GM23338 (cell line): Measurements from ENCODE around the gene KRTAP10-9. TPM values are rescaled to one million over a fixed set of nuclear protein-coding genes. Genes with fewer than 3 reads are reported as not detected.

ENCODE experiments used
- ATAC-seq: fragments of 200-7000 bp; cut with Tn5 transposase; 3 replicates; pipeline ENCODE4 v1.9.1; 2020
- DNase-seq: peaks from one replicate; pipeline ENCODE4 v3.0.0-alpha.2; 2015; ENCODE audit warnings: low spot score
- H2AFZ ChIP-seq: fragments of 200-600 bp; sonication (generic); 2 replicates; pipeline ENCODE4 v1.8.0; 2016; ENCODE audit warnings: antibody characterized with exemption, mild to moderate bottlenecking, moderate library complexity
- H3F3A ChIP-seq: fragments of 200-600 bp; sonication (generic); replicated peaks from 2 replicates; pipeline ENCODE4 v1.8.0; 2017; ENCODE audit warnings: antibody characterized with exemption, mixed run types, low read depth
- H3K27ac ChIP-seq: fragments of 200-600 bp; sonication (generic); 2 replicates; pipeline ENCODE4 v1.6.1; 2016; ENCODE audit warnings: low read depth
- H3K27me3 ChIP-seq: fragments of 200-600 bp; sonication (generic); 2 replicates; pipeline ENCODE4 v1.8.0; 2016; ENCODE audit warnings: mild to moderate bottlenecking, mixed run types, moderate library complexity; ENCODE audit not compliant: insufficient read depth
- H3K36me3 ChIP-seq: fragments of 200-600 bp; sonication (generic); 2 replicates; pipeline ENCODE4 v1.8.0; 2016; ENCODE audit warnings: mild to moderate bottlenecking; ENCODE audit not compliant: insufficient read depth
- H3K4me1 ChIP-seq: fragments of 200-600 bp; sonication (generic); 2 replicates; pipeline ENCODE4 v1.8.0; 2016; ENCODE audit warnings: mild to moderate bottlenecking, moderate library complexity; ENCODE audit not compliant: insufficient read depth
- H3K4me2 ChIP-seq: fragments of 200-600 bp; sonication (generic); 2 replicates; pipeline ENCODE4 v1.7.1; 2017; ENCODE audit warnings: mixed run types
- H3K4me3 ChIP-seq: fragments of 200-600 bp; sonication (generic); 2 replicates; pipeline ENCODE4 v1.6.1; 2016; ENCODE audit warnings: mixed run types
- H3K79me2 ChIP-seq: fragments of 200-600 bp; sonication (generic); replicated peaks from 2 replicates; pipeline ENCODE4 v1.8.0; 2017; ENCODE audit warnings: mild to moderate bottlenecking; ENCODE audit not compliant: insufficient read depth
- H3K9me2 ChIP-seq: fragments of 200-600 bp; sonication (generic); 2 replicates; pipeline ENCODE4 v1.8.0; 2017; ENCODE audit not compliant: insufficient read depth
- H4K20me1 ChIP-seq: fragments of 200-600 bp; sonication (generic); replicated peaks from 2 replicates; pipeline ENCODE4 v1.8.0; 2017; ENCODE audit warnings: mild to moderate bottlenecking; ENCODE audit not compliant: insufficient read depth
- H3K27ac Mint-ChIP-seq: 2 replicates; pipeline ENCODE4 v1.8.0; 2020; ENCODE audit warnings: inconsistent platforms, mild to moderate bottlenecking, moderate library complexity, mixed read lengths
- H3K27me3 Mint-ChIP-seq: 3 replicates; pipeline ENCODE4 v1.8.0; 2022; ENCODE audit warnings: low read depth, mild to moderate bottlenecking, moderate library complexity, mixed read lengths, inconsistent platforms; ENCODE audit not compliant: insufficient read depth, poor library complexity
- H3K36me3 Mint-ChIP-seq: 3 replicates; pipeline ENCODE4 v1.8.0; 2021; ENCODE audit warnings: low read depth, mild to moderate bottlenecking, inconsistent platforms, moderate library complexity, mixed read lengths
- H3K4me1 Mint-ChIP-seq: 3 replicates; pipeline ENCODE4 v1.8.0; 2020; ENCODE audit warnings: mild to moderate bottlenecking, inconsistent platforms, mixed read lengths
- H3K4me3 Mint-ChIP-seq: 3 replicates; pipeline ENCODE4 v1.8.0; 2021; ENCODE audit warnings: moderate library complexity, mild to moderate bottlenecking, inconsistent platforms, mixed read lengths
- H3K9me3 Mint-ChIP-seq: 3 replicates; pipeline ENCODE4 v1.8.0; 2020; ENCODE audit warnings: moderate library complexity, mild to moderate bottlenecking, inconsistent platforms, mixed read lengths
- CREB1 ChIP-seq: fragments of 250-450 bp; sonication (Bioruptor Pico); IDR thresholded peaks from 2 replicates; pipeline ENCODE4 v1.5.0; 2020; ENCODE audit warnings: low read depth, mild to moderate bottlenecking, moderate library complexity
- ETS1 ChIP-seq: IDR thresholded peaks from 2 replicates; pipeline ENCODE4 v1.6.1; 2016; ENCODE audit warnings: antibody characterized with exemption
- EZH2 ChIP-seq: fragments of 200-600 bp; sonication (generic); IDR thresholded peaks from one replicate; pipeline ENCODE4 v1.8.0; 2017; ENCODE audit warnings: antibody characterized with exemption, mild to moderate bottlenecking, low read depth; ENCODE audit not compliant: unreplicated experiment
- EZH2phosphoT487 ChIP-seq: fragments of 200-600 bp; sonication (generic); IDR thresholded peaks from one replicate; pipeline ENCODE4 v1.8.1; 2018; ENCODE audit warnings: antibody characterized with exemption; ENCODE audit not compliant: unreplicated experiment
- JUNB ChIP-seq: IDR thresholded peaks from one replicate; pipeline ENCODE4 v1.6.1; 2016; ENCODE audit warnings: antibody characterized with exemption; ENCODE audit not compliant: unreplicated experiment
- NANOG ChIP-seq: IDR thresholded peaks from 2 replicates; pipeline ENCODE4 v1.6.1; 2016; ENCODE audit warnings: antibody characterized with exemption, borderline replicate concordance
- POLR2AphosphoS5 ChIP-seq: IDR thresholded peaks from 2 replicates; pipeline ENCODE4 v1.6.1; 2016; ENCODE audit warnings: antibody characterized with exemption, low read depth
- STAT1 ChIP-seq: IDR thresholded peaks from one replicate; pipeline ENCODE4 v1.6.1; 2016; ENCODE audit warnings: antibody characterized with exemption; ENCODE audit not compliant: unreplicated experiment
- ZNF114 ChIP-seq: fragments of 250-450 bp; sonication (Bioruptor Pico); IDR thresholded peaks from 2 replicates; pipeline ENCODE4 v1.5.0; 2020; ENCODE audit warnings: mild to moderate bottlenecking, moderate library complexity
- ZNF331 ChIP-seq: fragments of 250-450 bp; sonication (Bioruptor Pico); IDR thresholded peaks from 2 replicates; pipeline ENCODE4 v1.5.0; 2020; ENCODE audit warnings: low read depth, mild to moderate bottlenecking, moderate library complexity
- ZNF462 ChIP-seq: fragments of 250-450 bp; sonication (Bioruptor Pico); IDR thresholded peaks from 2 replicates; pipeline ENCODE4 v1.5.0; 2020; ENCODE audit warnings: mild to moderate bottlenecking, moderate library complexity
- polyA plus RNA-seq: library from polyadenylated mRNA; unstranded; fragments of >200 nt; fragmentation: Nextera tagmentation; extraction: Ambion mirVana; gene quantifications from 2 replicates; pipeline ENCODE4 v1.2.1, GENCODE V29; 2016
- total RNA-seq: library from RNA; depleted of rRNA; stranded (reverse); fragments of >200 nt; shearing (Covaris generic); gene quantifications from 2 replicates; pipeline ENCODE4 v1.2.3, GENCODE V29; 2014
- TF ChIP-seq, protein P1 (sequence below), 2 experiments: fragments of 200-600 bp in 1 of 2; sonication (generic) in 1 of 2; conservative IDR thresholded peaks; 2 replicates each; pipeline versions ENCODE4 v1.5.1 to v1.6.1; 2016 to 2017; ENCODE audit warnings: antibody characterized with exemption in 2 of 2, low read depth in 2 of 2, mild to moderate bottlenecking in 2 of 2, moderate library complexity in 1 of 2
- TF ChIP-seq, protein P2 (sequence below): IDR thresholded peaks from one replicate; pipeline ENCODE4 v1.6.1; 2018; ENCODE audit warnings: antibody characterized with exemption; ENCODE audit not compliant: unreplicated experiment

KRTAP10-9 gene
- total and polyA plus RNA-seq, 2 experiments from 2014 or later, result not detected

DNA sequence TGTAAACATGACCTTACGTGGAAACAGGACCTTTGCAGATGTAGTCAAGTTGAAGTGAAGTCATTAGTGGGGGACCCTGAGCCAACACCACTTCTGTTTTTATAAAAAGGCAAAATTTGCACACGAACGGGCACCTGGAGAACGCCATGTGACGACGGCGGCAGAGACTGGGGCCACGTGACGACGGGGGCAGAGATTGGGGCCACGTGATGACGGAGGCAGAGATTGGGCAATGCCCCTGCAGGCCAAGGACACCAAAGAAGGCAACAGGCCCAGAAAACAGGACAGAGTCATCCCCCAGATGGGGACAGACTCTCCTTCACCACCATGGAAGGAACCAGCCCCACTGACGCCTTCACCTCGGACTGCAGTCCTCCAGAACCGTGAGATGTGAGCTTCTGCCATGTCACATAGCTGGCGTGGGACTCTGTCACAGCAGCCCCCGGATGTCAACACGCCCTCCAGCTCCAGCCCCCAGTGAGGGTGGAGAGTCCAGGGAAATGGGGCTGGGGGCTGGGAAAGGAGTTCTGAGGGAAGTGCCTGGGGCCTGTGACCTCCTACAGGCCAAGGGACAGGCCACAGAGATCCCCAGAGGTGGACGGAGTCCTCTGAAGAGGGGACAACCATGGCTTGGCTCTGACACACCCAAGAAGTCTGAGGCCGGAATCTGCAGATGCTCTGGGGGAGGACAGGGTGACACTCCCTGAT lies 23.5 kb downstream of the KRTAP10-9 start:
- H3K4me3 ChIP-seq, result no peak overlapping the region
- peaks cover 10% of the 10 kb centered on the region for H3K4me1 Mint-ChIP-seq
- H3K79me2 ChIP-seq, result no peaks in the 10 kb centered on the region
- no peak overlapping the region for H2AFZ ChIP-seq
- no peak overlapping the region for H3K27ac Mint-ChIP-seq
- DNase-seq (no peak), ATAC-seq (no peak)
- H3K9me3 Mint-ChIP-seq, result peaks cover 7% of the 10 kb centered on the region; the same call in 1 of the 3 replicates
- no peak for TF ChIP-seq ZNF331 (CRISPR knock-in tag)
- no peak for TF ChIP-seq NANOG
- TF ChIP-seq ZNF114 (CRISPR knock-in tag), result no peak
- TF ChIP-seq POLR2AphosphoS5, result no peak
- TF ChIP-seq, protein P1, sequence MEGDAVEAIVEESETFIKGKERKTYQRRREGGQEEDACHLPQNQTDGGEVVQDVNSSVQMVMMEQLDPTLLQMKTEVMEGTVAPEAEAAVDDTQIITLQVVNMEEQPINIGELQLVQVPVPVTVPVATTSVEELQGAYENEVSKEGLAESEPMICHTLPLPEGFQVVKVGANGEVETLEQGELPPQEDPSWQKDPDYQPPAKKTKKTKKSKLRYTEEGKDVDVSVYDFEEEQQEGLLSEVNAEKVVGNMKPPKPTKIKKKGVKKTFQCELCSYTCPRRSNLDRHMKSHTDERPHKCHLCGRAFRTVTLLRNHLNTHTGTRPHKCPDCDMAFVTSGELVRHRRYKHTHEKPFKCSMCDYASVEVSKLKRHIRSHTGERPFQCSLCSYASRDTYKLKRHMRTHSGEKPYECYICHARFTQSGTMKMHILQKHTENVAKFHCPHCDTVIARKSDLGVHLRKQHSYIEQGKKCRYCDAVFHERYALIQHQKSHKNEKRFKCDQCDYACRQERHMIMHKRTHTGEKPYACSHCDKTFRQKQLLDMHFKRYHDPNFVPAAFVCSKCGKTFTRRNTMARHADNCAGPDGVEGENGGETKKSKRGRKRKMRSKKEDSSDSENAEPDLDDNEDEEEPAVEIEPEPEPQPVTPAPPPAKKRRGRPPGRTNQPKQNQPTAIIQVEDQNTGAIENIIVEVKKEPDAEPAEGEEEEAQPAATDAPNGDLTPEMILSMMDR (conservative IDR thresholded peaks at IDR 0.05; ENCODE audit: low read depth in 2 of 2), result no peak
- TF ChIP-seq EZH2phosphoT487, result no peak
- TF ChIP-seq JUNB, result no peak
- no peak for TF ChIP-seq STAT1
- no peak for TF ChIP-seq CREB1 (CRISPR knock-in tag)
- TF ChIP-seq ZNF462, result no peak
- no peak for TF ChIP-seq EZH2
- TF ChIP-seq, protein P2, sequence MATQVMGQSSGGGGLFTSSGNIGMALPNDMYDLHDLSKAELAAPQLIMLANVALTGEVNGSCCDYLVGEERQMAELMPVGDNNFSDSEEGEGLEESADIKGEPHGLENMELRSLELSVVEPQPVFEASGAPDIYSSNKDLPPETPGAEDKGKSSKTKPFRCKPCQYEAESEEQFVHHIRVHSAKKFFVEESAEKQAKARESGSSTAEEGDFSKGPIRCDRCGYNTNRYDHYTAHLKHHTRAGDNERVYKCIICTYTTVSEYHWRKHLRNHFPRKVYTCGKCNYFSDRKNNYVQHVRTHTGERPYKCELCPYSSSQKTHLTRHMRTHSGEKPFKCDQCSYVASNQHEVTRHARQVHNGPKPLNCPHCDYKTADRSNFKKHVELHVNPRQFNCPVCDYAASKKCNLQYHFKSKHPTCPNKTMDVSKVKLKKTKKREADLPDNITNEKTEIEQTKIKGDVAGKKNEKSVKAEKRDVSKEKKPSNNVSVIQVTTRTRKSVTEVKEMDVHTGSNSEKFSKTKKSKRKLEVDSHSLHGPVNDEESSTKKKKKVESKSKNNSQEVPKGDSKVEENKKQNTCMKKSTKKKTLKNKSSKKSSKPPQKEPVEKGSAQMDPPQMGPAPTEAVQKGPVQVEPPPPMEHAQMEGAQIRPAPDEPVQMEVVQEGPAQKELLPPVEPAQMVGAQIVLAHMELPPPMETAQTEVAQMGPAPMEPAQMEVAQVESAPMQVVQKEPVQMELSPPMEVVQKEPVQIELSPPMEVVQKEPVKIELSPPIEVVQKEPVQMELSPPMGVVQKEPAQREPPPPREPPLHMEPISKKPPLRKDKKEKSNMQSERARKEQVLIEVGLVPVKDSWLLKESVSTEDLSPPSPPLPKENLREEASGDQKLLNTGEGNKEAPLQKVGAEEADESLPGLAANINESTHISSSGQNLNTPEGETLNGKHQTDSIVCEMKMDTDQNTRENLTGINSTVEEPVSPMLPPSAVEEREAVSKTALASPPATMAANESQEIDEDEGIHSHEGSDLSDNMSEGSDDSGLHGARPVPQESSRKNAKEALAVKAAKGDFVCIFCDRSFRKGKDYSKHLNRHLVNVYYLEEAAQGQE, result no peak
- no peak for TF ChIP-seq ETS1
- no peaks in the 10 kb centered on the region for H3K36me3 ChIP-seq
- no peak overlapping the region for H3K27ac ChIP-seq
- no peaks in the 10 kb centered on the region for H3F3A ChIP-seq
- H3K4me2 ChIP-seq, result no peak overlapping the region
- no peaks in the 10 kb centered on the region; the same call in 2 of the 3 replicates for H3K36me3 Mint-ChIP-seq
- H3K9me2 ChIP-seq, result no peaks in the 10 kb centered on the region
- H3K4me1 ChIP-seq, result no peaks in the 10 kb centered on the region
- peaks cover 11% of the 10 kb centered on the region for H3K27me3 Mint-ChIP-seq
- H3K27me3 ChIP-seq, result no peaks in the 10 kb centered on the region
- H4K20me1 ChIP-seq, result no peaks in the 10 kb centered on the region
- no peak overlapping the region for H3K4me3 Mint-ChIP-seq
